HG02759 (cell line): ENCODE data around the gene RTCA.
"Not testable (repeated sequence)": the region's sequence is repeated elsewhere in the genome, so short reads cannot be mapped to it uniquely, and the experiment has no call there.

ENCODE experiments used
- ATAC-seq: cut with Tn5 transposase; IDR thresholded peaks from one replicate; pipeline ENCODE4 v1.9.1; 2021; ENCODE audit warnings: mild to moderate bottlenecking, moderate library complexity; ENCODE audit not compliant: unreplicated experiment

The RTCA gene

GRCh38 chr1:100256273-100256672, 9.7 kb upstream of the RTCA start:
- ATAC-seq: not testable (repeated sequence)

GRCh38 chr1:100258427-100258826, 7.6 kb upstream of the RTCA start:
- not testable (repeated sequence) for ATAC-seq

GRCh38 chr1:100261686-100262085, 4.3 kb upstream of the RTCA start:
- no peak for ATAC-seq

GRCh38 chr1:100264081-100264480, 1.9 kb upstream of the RTCA start:
- ATAC-seq: not testable (repeated sequence)

- ATAC-seq: peak; percentile 26
Measured at GRCh38 chr1:100265562-100265930, 470 bp upstream of the RTCA start.

- peak; percentile 22 for ATAC-seq
Measured at GRCh38 chr1:100266741-100267140, 725 bp downstream of the RTCA start.

- ATAC-seq: no peak
Measured at GRCh38 chr1:100267284-100267683, 1.3 kb downstream of the RTCA start.

- ATAC-seq: no peak
Measured at GRCh38 chr1:100268202-100268601, 2.2 kb downstream of the RTCA start.

- no peak for ATAC-seq
Measured at GRCh38 chr1:100277866-100278265, 11.8 kb downstream of the RTCA start.

GRCh38 chr1:100279358-100279923, 13.4 kb downstream of the RTCA start:
- ATAC-seq: no peak

GRCh38 chr1:100279954-100280682, 14.1 kb downstream of the RTCA start:
- ATAC-seq: no peak

- ATAC-seq: no peak
Measured at GRCh38 chr1:100284591-100284990, 18.6 kb downstream of the RTCA start.

- no peak for ATAC-seq
Measured at GRCh38 chr1:100287162-100287561, 21.1 kb downstream of the RTCA start.

- ATAC-seq: no peak
Measured at GRCh38 chr1:100290291-100290690, 24.3 kb downstream of the RTCA start.

- no peak for ATAC-seq
Measured at GRCh38 chr1:100292711-100293110, 26.7 kb downstream of the RTCA start.

GRCh38 chr1:100296140-100296539, 30.1 kb downstream of the RTCA start:
- no peak for ATAC-seq

GRCh38 chr1:100296997-100297396, 31.0 kb downstream of the RTCA start:
- not testable (repeated sequence) for ATAC-seq

GRCh38 chr1:100298512-100298911, 32.5 kb downstream of the RTCA start:
- ATAC-seq: no peak

- no peak for ATAC-seq
Measured at GRCh38 chr1:100299521-100300222, 33.7 kb downstream of the RTCA start.

GRCh38 chr1:100300691-100301090, 34.7 kb downstream of the RTCA start:
- no peak for ATAC-seq

GRCh38 chr1:100302739-100303138, 36.7 kb downstream of the RTCA start:
- no peak for ATAC-seq

- no peak for ATAC-seq
Measured at GRCh38 chr1:100304227-100304626, 38.2 kb downstream of the RTCA start.
